K562 (cell line): ENCODE measurements around the gene PHTF2. TPM values are rescaled to one million over a fixed set of nuclear protein-coding genes. Genes with fewer than 3 reads are reported as not detected.

ENCODE experiments used
- ASH1L ChIP-seq: fragments of 450-650 bp; IDR thresholded peaks from 2 replicates; pipeline ENCODE4 v1.6.1; 2018; ENCODE audit warnings: borderline replicate concordance, mild to moderate bottlenecking, low read depth; ENCODE audit not compliant: partially characterized antibody
- CREBBP ChIP-seq: IDR thresholded peaks from one replicate; pipeline ENCODE4 v1.6.1; 2012; ENCODE audit warnings: low read depth, mild to moderate bottlenecking, control low read depth, inconsistent platforms, low read length
- DMBX1 ChIP-seq: fragments of 250-450 bp; sonication (Bioruptor Pico); IDR thresholded peaks from 2 replicates; pipeline ENCODE4 v1.8.0; 2022; ENCODE audit warnings: inconsistent platforms, mild to moderate bottlenecking, moderate library complexity, borderline replicate concordance
- ELF1 ChIP-seq: fragments of 200-800 bp; sonication (Bioruptor generic); IDR thresholded peaks from 2 replicates; pipeline ENCODE4 v1.6.1; 2016; ENCODE audit warnings: missing genetic modification characterization, missing compliant biosample characterization
- HCFC1 ChIP-seq: IDR thresholded peaks from 2 replicates; pipeline ENCODE4 v1.6.1; 2012; ENCODE audit warnings: low read depth, low read length, improper control_type of control experiment
- HLTF ChIP-seq: fragments of 450-650 bp; IDR thresholded peaks from 2 replicates; pipeline ENCODE4 v1.6.1; 2016
- NCOA6 ChIP-seq: fragments of 450-650 bp; IDR thresholded peaks from 2 replicates; pipeline ENCODE4 v1.6.1; 2017; ENCODE audit warnings: mild to moderate bottlenecking
- NFIX ChIP-seq: fragments of 250-450 bp; sonication (Bioruptor Pico); IDR thresholded peaks from 2 replicates; pipeline ENCODE4 v1.4.0; 2020; ENCODE audit warnings: low read depth, mild to moderate bottlenecking, moderate library complexity
- NFXL1 ChIP-seq: fragments of 450-650 bp; formaldehyde crosslinking; IDR thresholded peaks from 2 replicates; pipeline ENCODE4 v1.4.0; 2021; ENCODE audit warnings: mild to moderate bottlenecking
- PPARD ChIP-seq: fragments of 250-450 bp; sonication (Bioruptor Pico); IDR thresholded peaks from 2 replicates; pipeline ENCODE4 v1.8.0; 2022; ENCODE audit warnings: inconsistent platforms, mild to moderate bottlenecking, moderate library complexity
- PRPF4 ChIP-seq: fragments of 200-400 bp; formaldehyde crosslinking; IDR thresholded peaks from one replicate; pipeline ENCODE4 v1.6.1; 2017; ENCODE audit warnings: low read length, low read depth, mild to moderate bottlenecking; ENCODE audit not compliant: insufficient read depth, poor library complexity, severe bottlenecking
- RBM34 ChIP-seq: fragments of 200-400 bp; formaldehyde crosslinking; IDR thresholded peaks from 2 replicates; pipeline ENCODE4 v1.6.1; 2018; ENCODE audit warnings: low read length, borderline replicate concordance; ENCODE audit not compliant: insufficient read depth
- SAFB ChIP-seq: fragments of 200-400 bp; formaldehyde crosslinking; IDR thresholded peaks from 2 replicates; pipeline ENCODE4 v1.6.1; 2017; ENCODE audit warnings: low read depth, low read length, borderline replicate concordance
- SMARCA5 ChIP-seq: fragments of 450-650 bp; IDR thresholded peaks from 2 replicates; pipeline ENCODE4 v1.6.1; 2016
- SNRNP70 ChIP-seq: fragments of 200-400 bp; formaldehyde crosslinking; optimal IDR thresholded peaks from 2 replicates; pipeline ENCODE3; 2017; ENCODE audit warnings: low read depth, low read length
- SP2 ChIP-seq: IDR thresholded peaks from 2 replicates; pipeline ENCODE4 v1.6.1; 2011; ENCODE audit warnings: mild to moderate bottlenecking, low read depth, low read length, moderate library complexity; ENCODE audit not compliant: poor library complexity, severe bottlenecking; ENCODE audit errors: extremely low read depth
- TARDBP ChIP-seq: fragments of 450-650 bp; IDR thresholded peaks from 2 replicates; pipeline ENCODE4 v1.6.1; 2016
- ZEB2 ChIP-seq: fragments of 450-650 bp; IDR thresholded peaks from 2 replicates; pipeline ENCODE4 v1.6.1; 2016
- ZKSCAN3 ChIP-seq: fragments of 250-450 bp; sonication (Bioruptor Pico); IDR thresholded peaks from 2 replicates; pipeline ENCODE4 v1.4.0; 2020
- ZNF274 ChIP-seq: IDR thresholded peaks from 2 replicates; pipeline ENCODE4 v1.6.1; 2011; ENCODE audit warnings: low read depth, mild to moderate bottlenecking, low read length, moderate library complexity, borderline replicate concordance
- ZNF778 ChIP-seq: fragments of 450-650 bp; formaldehyde crosslinking; IDR thresholded peaks from 2 replicates; pipeline ENCODE4 v1.4.0; 2020; ENCODE audit warnings: mild to moderate bottlenecking, moderate library complexity
- ZSCAN32 ChIP-seq: fragments of 450-650 bp; formaldehyde crosslinking; IDR thresholded peaks from 2 replicates; pipeline ENCODE4 v1.4.0; 2020; ENCODE audit warnings: mild to moderate bottlenecking, moderate library complexity
- polyA plus RNA-seq, 8 experiments: library from polyadenylated mRNA; depleted of rRNA in 4 of 8; stranded (reverse) in 5 of 8; unstranded in 3 of 8; fragments of >200 nt; fragmentation: Nextera tagmentation in 2 of 8; fragmentation: Illumina TruSeq in 1 of 8; extraction: Ambion mirVana in 2 of 8; extraction: Trizol in 1 of 8; gene quantifications; 2 replicates each; pipeline versions ENCODE4 v1.2.1 to v1.2.3, GENCODE V29; 2011 to 2014; ENCODE audit warnings: inconsistent platforms in 1 of 8, missing spikeins in 1 of 8
- total RNA-seq, 7 experiments: library from RNA; depleted of rRNA in 6 of 7; stranded (reverse); fragments of >200 nt in 6 of 7; fragmentation: Illumina TruSeq in 2 of 7; extraction: Trizol in 2 of 7; gene quantifications; 2 replicates each; pipeline versions ENCODE4 v1.2.1 to v1.2.3, GENCODE V29; 2011 to 2021; ENCODE audit warnings: low replicate concordance in 1 of 7
- TF ChIP-seq, protein P1 (sequence below): fragments of 450-650 bp; IDR thresholded peaks from 2 replicates; pipeline ENCODE4 v1.6.1; 2017; ENCODE audit warnings: mild to moderate bottlenecking, moderate library complexity
- TF ChIP-seq, protein P2 (sequence below): sonication (generic); formaldehyde crosslinking; IDR thresholded peaks from 2 replicates; pipeline ENCODE4 v1.8.0; 2022; ENCODE audit warnings: mild to moderate bottlenecking, missing genetic modification reagents
- TF ChIP-seq, protein P3 (sequence below): sonication (generic); formaldehyde crosslinking; IDR thresholded peaks from 2 replicates; pipeline ENCODE4 v1.8.1; 2022; ENCODE audit warnings: missing genetic modification reagents
- TF ChIP-seq, protein P4 (sequence below): sonication (generic); formaldehyde crosslinking; IDR thresholded peaks from 2 replicates; pipeline ENCODE4 v1.8.1; 2023; ENCODE audit warnings: mild to moderate bottlenecking, missing genetic modification reagents

Gene PHTF2
- total and polyA plus RNA-seq, 9 of the 15 experiments (the other 6 are each of a cell fraction or from before 2014, with no cell fraction given), result 17.9 to 43.6 (median 25.4) TPM

DNA sequence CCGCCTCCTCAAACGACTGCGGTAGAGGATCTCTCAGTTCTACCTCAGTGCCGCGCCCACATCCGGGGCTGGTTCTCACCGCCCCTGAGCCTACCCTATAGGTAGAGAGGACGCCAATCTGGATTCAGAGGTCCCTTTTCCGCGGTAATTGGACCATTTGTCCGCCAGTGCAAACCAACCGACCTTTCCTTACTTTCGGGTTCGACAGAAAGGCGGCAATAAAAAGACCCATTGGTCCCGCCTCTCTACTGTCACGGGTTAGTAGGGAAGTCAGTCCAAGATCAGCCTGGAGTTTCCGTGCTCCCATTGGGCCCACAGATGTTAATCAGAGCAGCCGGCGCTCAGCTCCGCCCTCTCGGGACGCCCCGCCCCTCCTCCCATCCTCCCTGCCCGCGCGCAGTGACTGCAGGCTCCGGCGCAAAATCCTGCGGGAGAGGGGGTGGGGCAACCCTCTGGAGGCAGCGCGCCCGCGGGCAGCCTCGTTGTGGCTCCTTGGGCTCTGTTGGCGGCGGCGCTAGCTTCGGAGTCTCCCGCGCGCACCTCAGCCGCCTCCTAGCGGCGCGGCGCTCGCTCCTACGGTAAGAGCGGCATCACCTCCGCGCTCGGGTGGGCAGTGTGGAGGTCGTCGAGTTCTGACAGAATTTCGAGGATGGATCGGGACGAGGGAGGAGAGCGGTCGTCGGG lies at the start of gene PHTF2, which contains the start of gene TMEM60 (continued):
- no peak for TF ChIP-seq PPARD (CRISPR knock-in tag)
- TF ChIP-seq NFXL1 (CRISPR knock-in tag), result no peak
- no peak for TF ChIP-seq NFIX
- no peak for TF ChIP-seq RBM34
- TF ChIP-seq SMARCA5, result no peak
- TF ChIP-seq SP2, result peak; percentile 88
- TF ChIP-seq ELF1 (tag), result peak; percentile 50
- TF ChIP-seq, protein P1, sequence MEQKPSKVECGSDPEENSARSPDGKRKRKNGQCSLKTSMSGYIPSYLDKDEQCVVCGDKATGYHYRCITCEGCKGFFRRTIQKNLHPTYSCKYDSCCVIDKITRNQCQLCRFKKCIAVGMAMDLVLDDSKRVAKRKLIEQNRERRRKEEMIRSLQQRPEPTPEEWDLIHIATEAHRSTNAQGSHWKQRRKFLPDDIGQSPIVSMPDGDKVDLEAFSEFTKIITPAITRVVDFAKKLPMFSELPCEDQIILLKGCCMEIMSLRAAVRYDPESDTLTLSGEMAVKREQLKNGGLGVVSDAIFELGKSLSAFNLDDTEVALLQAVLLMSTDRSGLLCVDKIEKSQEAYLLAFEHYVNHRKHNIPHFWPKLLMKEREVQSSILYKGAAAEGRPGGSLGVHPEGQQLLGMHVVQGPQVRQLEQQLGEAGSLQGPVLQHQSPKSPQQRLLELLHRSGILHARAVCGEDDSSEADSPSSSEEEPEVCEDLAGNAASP, result no peak
- TF ChIP-seq ZNF778 (CRISPR knock-in tag), result no peak
- TF ChIP-seq TARDBP, result 0 out of 2 replicates have a peak, but pooled peaks have one; percentile 63
- no peak for TF ChIP-seq SNRNP70
- TF ChIP-seq, protein P2, sequence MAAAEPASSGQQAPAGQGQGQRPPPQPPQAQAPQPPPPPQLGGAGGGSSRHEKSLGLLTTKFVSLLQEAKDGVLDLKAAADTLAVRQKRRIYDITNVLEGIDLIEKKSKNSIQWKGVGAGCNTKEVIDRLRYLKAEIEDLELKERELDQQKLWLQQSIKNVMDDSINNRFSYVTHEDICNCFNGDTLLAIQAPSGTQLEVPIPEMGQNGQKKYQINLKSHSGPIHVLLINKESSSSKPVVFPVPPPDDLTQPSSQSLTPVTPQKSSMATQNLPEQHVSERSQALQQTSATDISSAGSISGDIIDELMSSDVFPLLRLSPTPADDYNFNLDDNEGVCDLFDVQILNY (CRISPR knock-in tag), result peak; percentile 75; the same call in 1 of the 2 replicates
- TF ChIP-seq NCOA6, result no peak
- no peak for TF ChIP-seq ZNF274
- no peak for TF ChIP-seq ZSCAN32 (CRISPR knock-in tag)
- peak; percentile 98 for TF ChIP-seq ASH1L
- TF ChIP-seq PRPF4, result no peak
- no peak for TF ChIP-seq HLTF
- no peak; the same call in 1 of the 2 replicates for TF ChIP-seq ZEB2
- TF ChIP-seq, protein P3, sequence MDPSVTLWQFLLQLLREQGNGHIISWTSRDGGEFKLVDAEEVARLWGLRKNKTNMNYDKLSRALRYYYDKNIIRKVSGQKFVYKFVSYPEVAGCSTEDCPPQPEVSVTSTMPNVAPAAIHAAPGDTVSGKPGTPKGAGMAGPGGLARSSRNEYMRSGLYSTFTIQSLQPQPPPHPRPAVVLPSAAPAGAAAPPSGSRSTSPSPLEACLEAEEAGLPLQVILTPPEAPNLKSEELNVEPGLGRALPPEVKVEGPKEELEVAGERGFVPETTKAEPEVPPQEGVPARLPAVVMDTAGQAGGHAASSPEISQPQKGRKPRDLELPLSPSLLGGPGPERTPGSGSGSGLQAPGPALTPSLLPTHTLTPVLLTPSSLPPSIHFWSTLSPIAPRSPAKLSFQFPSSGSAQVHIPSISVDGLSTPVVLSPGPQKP (CRISPR knock-in tag), result no peak
- TF ChIP-seq CREBBP, result no peak
- no peak; the same call in none of the 2 replicates for TF ChIP-seq HCFC1
- TF ChIP-seq DMBX1 (CRISPR knock-in tag), result no peak
- no peak for TF ChIP-seq ZKSCAN3 (CRISPR knock-in tag)
- TF ChIP-seq SAFB, result peak; percentile 65; the same call in 1 of the 2 replicates
- TF ChIP-seq, protein P4, sequence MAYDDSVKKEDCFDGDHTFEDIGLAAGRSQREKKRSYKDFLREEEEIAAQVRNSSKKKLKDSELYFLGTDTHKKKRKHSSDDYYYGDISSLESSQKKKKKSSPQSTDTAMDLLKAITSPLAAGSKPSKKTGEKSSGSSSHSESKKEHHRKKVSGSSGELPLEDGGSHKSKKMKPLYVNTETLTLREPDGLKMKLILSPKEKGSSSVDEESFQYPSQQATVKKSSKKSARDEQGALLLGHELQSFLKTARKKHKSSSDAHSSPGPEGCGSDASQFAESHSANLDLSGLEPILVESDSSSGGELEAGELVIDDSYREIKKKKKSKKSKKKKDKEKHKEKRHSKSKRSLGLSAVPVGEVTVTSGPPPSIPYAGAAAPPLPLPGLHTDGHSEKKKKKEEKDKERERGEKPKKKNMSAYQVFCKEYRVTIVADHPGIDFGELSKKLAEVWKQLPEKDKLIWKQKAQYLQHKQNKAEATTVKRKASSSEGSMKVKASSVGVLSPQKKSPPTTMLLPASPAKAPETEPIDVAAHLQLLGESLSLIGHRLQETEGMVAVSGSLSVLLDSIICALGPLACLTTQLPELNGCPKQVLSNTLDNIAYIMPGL (CRISPR knock-in tag), result peak; percentile 74; the same call in 1 of the 2 replicates
